B cell (primary cell): ENCODE data around the gene FGFR3. TPM values are rescaled to one million over a fixed set of nuclear protein-coding genes. Genes with fewer than 3 reads are reported as not detected.

Source experiments
- ATAC-seq: fragments of 200-7000 bp; cut with Tn5 transposase; one replicate; pipeline ENCODE4 v1.10.0; 2021; ENCODE audit warnings: low read depth, mild to moderate bottlenecking, moderate number of reproducible peaks, moderate library complexity
- CTCF ChIA-PET: fragments of 350-600 bp; sonication (Branson Sonifier 250); formaldehyde crosslinking; loops from one replicate; lab custom pipeline; 2021; ENCODE audit warnings: antibody characterized with exemption, inconsistent platforms; lab: Charles Lee
- POLR2A ChIA-PET: fragments of 350-600 bp; sonication (Branson Sonifier 250); formaldehyde crosslinking; loops from one replicate; lab custom pipeline; 2021; ENCODE audit warnings: antibody characterized with exemption; lab: Charles Lee
- DNase-seq: peaks from one replicate; pipeline ENCODE4 v3.0.0; 2013
- H2AFZ ChIP-seq: 2 replicates; pipeline ENCODE4 v1.6.1; 2012; ENCODE audit warnings: mild to moderate bottlenecking, low read depth, low read length; ENCODE audit not compliant: insufficient read depth, poor library complexity, severe bottlenecking
- H3K27ac ChIP-seq, 2 donors: 1 replicate in 1 of 2; 2 replicates in 1 of 2; pipeline ENCODE4 v1.5.1; 2012 to 2013; ENCODE audit warnings: low read length in 2 of 2, mild to moderate bottlenecking in 2 of 2, moderate library complexity in 1 of 2
- H3K27me3 ChIP-seq, 4 experiments: fragments of 200-600 bp in 1 of 4; sonication (generic) in 1 of 4; replicated peaks in 1 of 4; 1 replicate in 2 of 4; 2 replicates in 2 of 4; pipeline versions ENCODE4 v1.6.1 to v1.7.0; 2013 to 2016; ENCODE audit warnings: low read length in 3 of 4, mild to moderate bottlenecking in 2 of 4, mixed read lengths in 1 of 4, moderate library complexity in 1 of 4; ENCODE audit not compliant: insufficient read depth in 4 of 4, control insufficient read depth in 3 of 4; ENCODE audit errors: control extremely low read depth in 1 of 4
- H3K36me3 ChIP-seq, 2 experiments: replicated peaks in 1 of 2; 1 replicate in 1 of 2; 2 replicates in 1 of 2; pipeline versions ENCODE4 v1.6.1 to v1.7.1; 2013; ENCODE audit warnings: low read length in 1 of 2; ENCODE audit not compliant: insufficient read depth in 2 of 2, control insufficient read depth in 1 of 2; ENCODE audit errors: control extremely low read depth in 1 of 2, extremely low read depth in 1 of 2
- H3K4me1 ChIP-seq, 2 donors: fragments of 200-600 bp in 1 of 2; sonication (generic) in 1 of 2; 1 replicate in 1 of 2; 2 replicates in 1 of 2; pipeline versions ENCODE4 v1.5.1 to v1.6.1; 2013 to 2017; ENCODE audit warnings: low read length in 2 of 2; ENCODE audit not compliant: control insufficient read depth in 2 of 2, insufficient read depth in 2 of 2
- H3K4me2 ChIP-seq: replicated peaks from 2 replicates; pipeline ENCODE3; 2012; ENCODE audit warnings: mild to moderate bottlenecking, low read depth, low read length; ENCODE audit not compliant: poor library complexity, severe bottlenecking
- H3K4me3 ChIP-seq, 5 experiments: fragments of 200-600 bp in 1 of 5; sonication (generic) in 1 of 5; 1 replicate in 3 of 5; 2 replicates in 2 of 5; pipeline versions ENCODE4 v1.5.1 to v1.7.0; 2011 to 2016; ENCODE audit warnings: low read length in 4 of 5, mild to moderate bottlenecking in 4 of 5, low read depth in 2 of 5, control low read depth in 1 of 5, moderate library complexity in 1 of 5; ENCODE audit not compliant: insufficient read depth in 1 of 5; ENCODE audit errors: control extremely low read depth in 1 of 5, extremely low read depth in 1 of 5
- H3K79me2 ChIP-seq: fragments of 200-600 bp; sonication (generic); one replicate; pipeline ENCODE4 v1.6.0; 2016; ENCODE audit warnings: low read length; ENCODE audit not compliant: control insufficient read depth, insufficient read depth
- H3K9ac ChIP-seq: fragments of 200-600 bp; sonication (generic); 2 replicates; pipeline ENCODE4 v1.6.1; 2017; ENCODE audit warnings: mild to moderate bottlenecking, low read length, moderate library complexity
- H3K9me3 ChIP-seq, 3 donors: one replicate each; pipeline versions ENCODE4 v1.6.1 to v1.7.1; 2013; ENCODE audit warnings: low read length in 2 of 3; ENCODE audit not compliant: control insufficient read depth in 2 of 3, insufficient read depth in 1 of 3; ENCODE audit errors: control extremely low read depth in 1 of 3
- H4K20me1 ChIP-seq: 2 replicates; pipeline ENCODE4 v1.6.0; 2012; ENCODE audit warnings: mild to moderate bottlenecking, low read length; ENCODE audit not compliant: insufficient read depth, control insufficient read depth, poor library complexity, severe bottlenecking
- H3K27ac Mint-ChIP-seq: one replicate; pipeline ENCODE4 v1.8.0; 2021; ENCODE audit warnings: mixed read lengths
- H3K27me3 Mint-ChIP-seq: one replicate; pipeline ENCODE4 v1.8.0; 2021; ENCODE audit warnings: mixed read lengths
- H3K4me1 Mint-ChIP-seq: one replicate; pipeline ENCODE4 v1.8.0; 2021; ENCODE audit warnings: mixed read lengths
- H3K4me3 Mint-ChIP-seq: one replicate; pipeline ENCODE4 v1.8.0; 2021; ENCODE audit warnings: mixed read lengths
- H3K9me3 Mint-ChIP-seq: one replicate; pipeline ENCODE4 v1.8.0; 2022; ENCODE audit warnings: mixed read lengths; ENCODE audit not compliant: insufficient read depth
- EZH2 ChIP-seq: IDR thresholded peaks from 2 replicates; pipeline ENCODE4 v1.6.1; 2012; ENCODE audit warnings: borderline replicate concordance, low read depth, mild to moderate bottlenecking, moderate library complexity, low read length; ENCODE audit not compliant: insufficient read depth, poor library complexity, severe bottlenecking
- WGBS: methylation state at CpG from one replicate; pipeline ENCODE4 v1.1.5; 2013; ENCODE audit warnings: missing lambda C conversion rate; ENCODE audit not compliant: insufficient coverage; 5-methylcytosine and 5-hydroxymethylcytosine counted together
- intact Hi-C: fragments of 100-400 bp; cut with micrococcal nuclease; formaldehyde crosslinking; loops from one replicate; pipeline ENCODE4 v1.10.0; 2022
- polyA plus RNA-seq: library from polyadenylated mRNA; depleted of rRNA; stranded (reverse); fragments of >200 nt; gene quantifications from 2 replicates; pipeline ENCODE4 v1.2.3, GENCODE V29; 2012
- total RNA-seq, 2 donors: library from RNA; stranded (reverse); fragments of 120-200 nt in 1 of 2; gene quantifications; 1 replicate in 1 of 2; 2 replicates in 1 of 2; pipeline versions ENCODE4 v1.2.3 to v1.2.4, GENCODE V29; 2013 to 2022
- TF ChIP-seq, protein P1 (sequence below): fragments of 200-600 bp; IDR thresholded peaks from one replicate; pipeline ENCODE4 v1.8.0; 2022; ENCODE audit warnings: antibody characterized with exemption, mild to moderate bottlenecking

FGFR3 gene
- total and polyA plus RNA-seq, 2 donors (not counting 1 experiment from before 2014, with no cell fraction given) = not detected

GRCh38 chr4:1797861-1798579 is 4.9 kb downstream of the FGFR3 start:
- Histone ChIP-seq H2AFZ (no peak overlapping the region), H3K79me2 (no peaks in the 10 kb centered on the region), H3K36me3 (no peaks in the 10 kb centered on the region), H3K27ac (no peak overlapping the region), H3K4me3 (no peak overlapping the region), H3K4me1 (peaks cover 20 to 27% of the 10 kb centered on the region in 2 donors), H3K27me3 (peaks cover 0 to 54% (median 31%) of the 10 kb centered on the region in 4 experiments), H4K20me1 (peaks cover 4% of the 10 kb centered on the region), H3K9ac (no peak overlapping the region), H3K9me3 (peaks cover 0 to 14% (median 0%) of the 10 kb centered on the region in 3 donors), H3K4me2 (no peak overlapping the region)
- Mint-ChIP-seq H3K4me1 (peaks cover 3% of the 10 kb centered on the region), H3K27me3 (peaks cover 16% of the 10 kb centered on the region), H3K4me3 (no peak overlapping the region), H3K27ac (no peak overlapping the region), H3K9me3 (no peaks in the 10 kb centered on the region)
- no peak for TF ChIP-seq EZH2
- TF ChIP-seq, protein P1, sequence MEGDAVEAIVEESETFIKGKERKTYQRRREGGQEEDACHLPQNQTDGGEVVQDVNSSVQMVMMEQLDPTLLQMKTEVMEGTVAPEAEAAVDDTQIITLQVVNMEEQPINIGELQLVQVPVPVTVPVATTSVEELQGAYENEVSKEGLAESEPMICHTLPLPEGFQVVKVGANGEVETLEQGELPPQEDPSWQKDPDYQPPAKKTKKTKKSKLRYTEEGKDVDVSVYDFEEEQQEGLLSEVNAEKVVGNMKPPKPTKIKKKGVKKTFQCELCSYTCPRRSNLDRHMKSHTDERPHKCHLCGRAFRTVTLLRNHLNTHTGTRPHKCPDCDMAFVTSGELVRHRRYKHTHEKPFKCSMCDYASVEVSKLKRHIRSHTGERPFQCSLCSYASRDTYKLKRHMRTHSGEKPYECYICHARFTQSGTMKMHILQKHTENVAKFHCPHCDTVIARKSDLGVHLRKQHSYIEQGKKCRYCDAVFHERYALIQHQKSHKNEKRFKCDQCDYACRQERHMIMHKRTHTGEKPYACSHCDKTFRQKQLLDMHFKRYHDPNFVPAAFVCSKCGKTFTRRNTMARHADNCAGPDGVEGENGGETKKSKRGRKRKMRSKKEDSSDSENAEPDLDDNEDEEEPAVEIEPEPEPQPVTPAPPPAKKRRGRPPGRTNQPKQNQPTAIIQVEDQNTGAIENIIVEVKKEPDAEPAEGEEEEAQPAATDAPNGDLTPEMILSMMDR = no peak
- no peak for DNase-seq
- 93% methylated on average over 20 of the region's 27 CpGs for WGBS
- no peak for ATAC-seq
- intact Hi-C loops = no loop called here
- POLR2A ChIA-PET = no interaction called here
- CTCF ChIA-PET = no interaction called here

DNA sequence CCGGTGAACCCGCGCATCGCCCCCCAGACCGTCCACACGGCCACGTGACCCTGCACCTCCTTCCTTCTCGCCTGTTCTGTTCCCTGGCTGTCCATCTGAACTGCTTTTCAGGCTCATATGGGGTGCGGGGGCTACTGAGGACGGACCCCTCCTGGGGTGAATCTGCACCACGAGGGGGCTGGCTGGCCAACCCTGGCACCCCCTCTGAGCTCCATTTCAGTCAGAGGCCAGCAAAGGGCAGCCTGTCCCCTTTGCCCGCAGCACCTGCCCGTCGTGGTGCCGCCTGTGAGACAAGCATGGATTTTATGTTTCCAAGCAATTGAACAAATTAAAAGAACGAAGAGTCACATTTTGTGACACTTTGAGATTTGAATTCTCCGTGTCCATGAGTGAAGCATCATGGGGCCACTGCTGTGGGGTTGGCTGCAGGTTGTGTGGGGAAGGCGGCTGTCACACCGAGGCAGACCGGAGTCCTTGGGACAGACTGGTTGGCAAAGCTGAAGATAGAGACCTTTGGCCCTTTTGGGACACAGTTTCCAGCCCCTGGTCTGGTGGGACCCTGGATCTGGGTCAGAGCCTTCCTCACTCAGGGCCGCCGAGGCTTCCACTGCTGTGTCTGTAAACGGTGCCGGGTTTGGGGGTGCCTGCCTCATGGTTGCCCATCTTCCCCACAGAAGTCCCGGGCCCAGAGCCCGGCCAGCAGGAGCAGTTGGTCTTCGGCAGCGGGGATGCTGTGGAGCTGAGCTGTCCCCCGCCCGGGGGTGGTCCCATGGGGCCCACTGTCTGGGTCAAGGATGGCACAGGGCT is 5.7 kb downstream of the FGFR3 start:
- Histone ChIP-seq H4K20me1 (peaks cover 4% of the 10 kb centered on the region), H3K9me3 (peaks cover 0 to 14% (median 0%) of the 10 kb centered on the region in 3 donors), H3K36me3 (no peaks in the 10 kb centered on the region), H2AFZ (no peak overlapping the region), H3K4me3 (no peak overlapping the region), H3K9ac (no peak overlapping the region), H3K27me3 (peaks cover 0 to 54% (median 31%) of the 10 kb centered on the region in 4 experiments), H3K4me1 (peaks cover 20 to 27% of the 10 kb centered on the region in 2 donors), H3K4me2 (no peak overlapping the region), H3K79me2 (no peaks in the 10 kb centered on the region), H3K27ac (no peak overlapping the region)
- no peak overlapping the region for H3K27ac Mint-ChIP-seq
- no peak for DNase-seq
- no peak overlapping the region for H3K4me3 Mint-ChIP-seq
- H3K9me3 Mint-ChIP-seq = no peaks in the 10 kb centered on the region
- no peak for ATAC-seq
- intact Hi-C loops = no loop called here
- ChIA-PET POLR2A (no interaction called here), CTCF (no interaction called here)
- H3K27me3 Mint-ChIP-seq = peaks cover 16% of the 10 kb centered on the region
- H3K4me1 Mint-ChIP-seq = peaks cover 3% of the 10 kb centered on the region
- 87% methylated on average over 30 of the region's 30 CpGs for WGBS
- TF ChIP-seq EZH2 = no peak
- TF ChIP-seq, protein P1 = no peak
